ENCODE data around the gene TSPAN9. TPM values are rescaled to one million over a fixed set of nuclear protein-coding genes. Genes with fewer than 3 reads are reported as not detected.

The TSPAN9 gene
- total RNA-seq, 4 donors from 2014 or later: 15.7 to 32.6 (median 26.2) TPM

GRCh38 chr12:3242199-3242863, 165.2 kb downstream of the TSPAN9 start:
- 77 to 86% methylated on average over 8 to 9 of the region's 10 CpGs for WGBS, 2 donors

GRCh38 chr12:3243376-3244084, 166.4 kb downstream of the TSPAN9 start:
- no peaks in the 10 kb centered on the region for H3K27me3 ChIP-seq
- H3K9me3 ChIP-seq: no peaks in the 10 kb centered on the region
- H3K36me3 ChIP-seq: peaks cover 0 to 13% (median 0%) of the 10 kb centered on the region in 3 donors
- peaks cover 0 to 5% (median 0%) of the 10 kb centered on the region in 4 donors for H3K4me1 ChIP-seq
- TF ChIP-seq POLR2A (IDR thresholded peaks at IDR 0.05) (no peak), CTCF (IDR thresholded peaks at IDR 0.05) (no peak), EP300 (IDR thresholded peaks at IDR 0.05) (no peak)
- H3K4me3 ChIP-seq: no peak overlapping the region
- DNase-seq (ENCODE audit: low spot score in 2 of 2): no peak
- 82 to 97% methylated on average over 7 to 14 of the region's 14 CpGs for WGBS, 2 donors
- H3K27ac ChIP-seq: no peak overlapping the region

More at GRCh38 chr12:3242199-3242863, 165.2 kb downstream of the TSPAN9 start:
- Histone ChIP-seq H3K27ac (no peak overlapping the region), H3K4me1 (peaks cover 0 to 8% (median 0%) of the 10 kb centered on the region in 4 donors), H3K4me3 (no peak overlapping the region), H3K36me3 (peaks cover 0 to 13% (median 0%) of the 10 kb centered on the region in 3 donors), H3K9me3 (no peaks in the 10 kb centered on the region), H3K27me3 (no peaks in the 10 kb centered on the region)
- no peak for DNase-seq (ENCODE audit: low spot score in 2 of 2)
- no peak for TF ChIP-seq CTCF (IDR thresholded peaks at IDR 0.05)
- no peak for TF ChIP-seq EP300 (IDR thresholded peaks at IDR 0.05)
- TF ChIP-seq POLR2A (IDR thresholded peaks at IDR 0.05): no peak

GRCh38 chr12:3244219-3244750, 167.1 kb downstream of the TSPAN9 start:
- no peaks in the 10 kb centered on the region for H3K9me3 ChIP-seq
- no peak overlapping the region for H3K27ac ChIP-seq
- no peak for DNase-seq (ENCODE audit: low spot score in 2 of 2)
- WGBS, 2 donors: 91 to 92% methylated on average over 20 of the region's 20 CpGs
- no peak for TF ChIP-seq EP300 (IDR thresholded peaks at IDR 0.05)
- no peak for TF ChIP-seq CTCF (IDR thresholded peaks at IDR 0.05)
- TF ChIP-seq POLR2A (IDR thresholded peaks at IDR 0.05): no peak
- peaks cover 0 to 5% (median 0%) of the 10 kb centered on the region in 4 donors for H3K4me1 ChIP-seq
- peaks cover 0 to 13% (median 0%) of the 10 kb centered on the region in 3 donors for H3K36me3 ChIP-seq
- no peak overlapping the region for H3K4me3 ChIP-seq
- H3K27me3 ChIP-seq: no peaks in the 10 kb centered on the region

GRCh38 chr12:3246253-3246652, 169.1 kb downstream of the TSPAN9 start:
- TF ChIP-seq POLR2A (IDR thresholded peaks at IDR 0.05) (no peak), EP300 (IDR thresholded peaks at IDR 0.05) (no peak), CTCF (IDR thresholded peaks at IDR 0.05) (no peak)
- H3K27ac ChIP-seq: no peak overlapping the region
- H3K9me3 ChIP-seq: no peaks in the 10 kb centered on the region
- no peak overlapping the region for H3K4me3 ChIP-seq
- peaks cover 0 to 13% (median 0%) of the 10 kb centered on the region in 3 donors for H3K36me3 ChIP-seq
- H3K27me3 ChIP-seq: no peaks in the 10 kb centered on the region
- no peak for DNase-seq (ENCODE audit: low spot score in 2 of 2)
- 45 to 56% methylated on average over 4 of the region's 4 CpGs for WGBS, 2 donors
- peaks cover 0 to 5% (median 0%) of the 10 kb centered on the region in 4 donors for H3K4me1 ChIP-seq

GRCh38 chr12:3247077-3247476, 169.9 kb downstream of the TSPAN9 start:
- Histone ChIP-seq H3K27me3 (no peaks in the 10 kb centered on the region), H3K36me3 (peaks cover 0 to 13% (median 0%) of the 10 kb centered on the region in 3 donors), H3K27ac (no peak overlapping the region), H3K9me3 (no peaks in the 10 kb centered on the region), H3K4me3 (no peak overlapping the region), H3K4me1 (peaks cover 0 to 10% (median 2%) of the 10 kb centered on the region in 4 donors)
- TF ChIP-seq POLR2A (IDR thresholded peaks at IDR 0.05) (no peak), CTCF (IDR thresholded peaks at IDR 0.05) (no peak), EP300 (IDR thresholded peaks at IDR 0.05) (no peak)
- no peak for DNase-seq (ENCODE audit: low spot score in 2 of 2)
- WGBS, 2 donors: 59 to 60% methylated on average over 11 of the region's 11 CpGs

Data from tibial nerve (tissue), 4 donors.